GM19023 (cell line): ENCODE measurements around the gene TBC1D14.
A peak's percentile ranks its signal among the peaks of the same experiment; 100 is the strongest.
"Not testable (repeated sequence)": the region's sequence is repeated elsewhere in the genome, so short reads cannot be mapped to it uniquely, and the experiment has no call there.

Experiments
- ATAC-seq: cut with Tn5 transposase; IDR thresholded peaks from one replicate; pipeline ENCODE4 v1.9.1; 2021; ENCODE audit warnings: mild to moderate bottlenecking, moderate library complexity; ENCODE audit not compliant: unreplicated experiment

Gene TBC1D14

DNA sequence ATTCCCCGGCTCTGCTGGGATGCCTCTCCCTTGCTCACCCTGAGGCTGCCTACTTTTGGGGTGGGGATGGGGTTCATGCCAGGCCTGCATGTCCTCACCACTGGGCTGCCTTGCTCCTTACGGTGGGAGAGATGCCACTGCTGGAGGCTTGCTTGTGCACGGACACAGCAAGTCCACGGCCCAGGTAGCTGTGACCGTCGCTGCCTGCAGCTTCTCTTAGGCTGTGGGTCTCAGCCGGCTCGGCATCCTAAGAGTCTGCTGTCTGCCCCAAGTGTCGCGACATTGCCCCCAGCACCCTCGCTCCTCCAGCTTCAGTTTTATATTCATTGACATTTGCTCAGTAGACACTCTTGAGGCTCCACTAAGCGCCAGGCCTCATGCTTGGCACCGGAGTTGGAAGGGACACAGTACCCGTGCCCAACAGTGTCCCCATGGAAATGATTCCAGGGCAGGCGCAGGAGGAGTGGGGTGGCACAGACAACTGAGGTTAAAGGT lies 58.3 kb downstream of the TBC1D14 start:
- no peak for ATAC-seq

DNA sequence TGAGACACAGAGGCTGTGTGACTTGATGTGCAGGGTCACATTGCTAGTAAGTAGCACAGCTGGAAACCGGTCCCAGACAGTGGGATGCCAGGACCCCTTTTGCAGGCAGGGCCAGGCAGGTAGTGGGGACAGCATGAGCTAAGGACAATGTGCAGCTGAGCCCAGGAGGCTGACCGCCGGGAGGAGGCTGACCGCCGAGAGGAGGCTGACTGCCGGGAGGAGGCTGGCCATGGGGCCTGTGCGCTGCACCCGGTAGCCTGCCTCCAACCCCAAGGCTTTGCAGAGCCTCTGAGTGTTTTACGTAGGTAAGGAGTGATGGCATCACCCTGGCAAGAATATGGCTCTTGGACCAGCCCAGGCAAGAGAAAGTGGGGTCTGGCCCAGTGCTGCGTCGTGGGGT lies 58.9 kb downstream of the TBC1D14 start:
- no peak for ATAC-seq

DNA sequence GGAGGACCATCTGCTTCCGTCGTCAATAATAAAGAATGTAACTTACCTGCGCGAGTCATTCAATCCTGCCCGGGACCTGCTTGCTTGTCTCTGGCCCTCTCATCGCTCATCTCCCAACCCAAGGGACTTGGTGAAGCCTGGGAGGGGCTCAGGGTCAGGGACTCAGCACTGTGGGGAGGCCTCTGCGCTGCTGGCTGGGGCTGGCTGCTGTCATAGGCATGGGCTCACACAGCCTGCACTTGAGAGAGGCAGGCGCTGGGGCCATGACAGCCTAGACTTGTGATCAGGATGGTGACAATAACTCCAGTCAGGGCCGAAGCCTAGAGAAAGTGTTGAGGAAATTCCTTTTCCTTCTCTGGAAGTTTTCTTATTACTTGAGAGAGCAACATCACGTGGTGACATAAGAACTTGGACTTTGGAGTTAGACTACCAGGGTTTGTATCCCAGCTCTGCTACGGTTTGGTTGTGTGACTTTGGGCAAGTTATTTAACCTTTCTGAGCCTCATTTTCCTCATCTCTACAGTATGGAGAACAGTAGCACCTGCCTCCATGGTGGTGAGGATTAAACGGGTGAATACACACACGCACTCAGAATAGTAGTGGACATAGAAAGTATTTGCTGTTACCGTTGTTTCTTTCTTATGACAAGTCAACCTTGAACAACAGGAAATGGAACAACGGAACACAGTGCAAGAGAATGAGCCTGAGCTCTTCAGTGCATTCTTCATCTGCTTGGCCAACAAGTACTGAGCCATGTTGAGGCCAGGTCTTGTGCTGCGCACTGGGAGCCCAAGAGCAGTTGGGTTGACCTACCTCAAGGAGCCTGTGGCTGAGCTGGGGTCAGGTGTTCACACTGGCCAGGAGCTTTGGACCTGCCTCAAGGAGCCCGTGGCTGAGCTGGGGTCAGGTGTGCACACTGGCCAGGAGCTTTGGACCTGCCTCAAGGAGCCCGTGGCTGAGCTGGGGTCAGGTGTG lies 60.5 kb downstream of the TBC1D14 start:
- peak; percentile 56 for ATAC-seq

DNA sequence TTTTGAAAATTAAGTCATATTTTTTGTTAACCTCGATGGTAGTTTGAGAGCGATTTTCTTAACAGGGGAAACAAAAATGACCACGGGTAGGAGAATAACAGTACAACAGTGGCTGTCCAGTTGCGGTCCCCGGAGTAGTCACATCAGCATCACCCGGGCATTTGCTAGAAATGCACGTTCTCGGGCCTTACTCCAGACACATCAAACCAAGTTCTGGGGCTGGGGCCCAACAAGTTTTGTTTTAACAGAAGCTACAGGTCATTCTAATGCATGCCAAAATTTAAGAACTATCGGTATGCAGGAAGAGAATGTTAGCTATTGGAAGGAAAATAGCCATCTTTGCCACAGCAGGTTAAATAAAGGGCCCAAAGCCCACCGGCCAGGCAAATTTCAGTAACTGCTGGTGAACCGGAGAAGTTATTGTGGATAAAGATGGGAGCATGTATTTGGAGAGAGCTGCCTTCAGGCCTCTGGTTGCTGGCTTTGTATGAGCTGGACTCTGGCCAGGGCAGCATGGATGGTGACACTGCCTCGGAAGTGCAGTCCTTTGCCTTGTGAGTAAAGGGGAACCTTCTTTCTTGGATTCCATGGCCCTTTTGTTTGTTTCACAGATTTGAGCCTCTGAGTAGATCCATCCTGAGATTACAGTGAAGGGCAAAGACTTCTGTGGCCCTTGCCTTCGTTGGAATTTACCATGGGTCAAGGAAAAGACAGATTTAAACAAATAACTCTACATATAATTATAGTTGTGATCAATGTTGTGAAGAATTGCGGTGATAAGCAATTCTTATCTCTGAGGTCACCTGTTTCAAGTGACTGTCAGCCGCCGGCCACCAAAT lies 62.1 kb downstream of the TBC1D14 start:
- ATAC-seq = no peak

GRCh38 chr4:6972375-6972650 lies 62.7 kb downstream of the TBC1D14 start:
- ATAC-seq = no peak

- no peak for ATAC-seq
Measured at GRCh38 chr4:6972911-6973310, 63.3 kb downstream of the TBC1D14 start.

GRCh38 chr4:6974138-6974848 lies 64.7 kb downstream of the TBC1D14 start:
- ATAC-seq = peak; percentile 77

GRCh38 chr4:6977846-6978245 lies 68.2 kb downstream of the TBC1D14 start:
- not testable (repeated sequence) for ATAC-seq

DNA sequence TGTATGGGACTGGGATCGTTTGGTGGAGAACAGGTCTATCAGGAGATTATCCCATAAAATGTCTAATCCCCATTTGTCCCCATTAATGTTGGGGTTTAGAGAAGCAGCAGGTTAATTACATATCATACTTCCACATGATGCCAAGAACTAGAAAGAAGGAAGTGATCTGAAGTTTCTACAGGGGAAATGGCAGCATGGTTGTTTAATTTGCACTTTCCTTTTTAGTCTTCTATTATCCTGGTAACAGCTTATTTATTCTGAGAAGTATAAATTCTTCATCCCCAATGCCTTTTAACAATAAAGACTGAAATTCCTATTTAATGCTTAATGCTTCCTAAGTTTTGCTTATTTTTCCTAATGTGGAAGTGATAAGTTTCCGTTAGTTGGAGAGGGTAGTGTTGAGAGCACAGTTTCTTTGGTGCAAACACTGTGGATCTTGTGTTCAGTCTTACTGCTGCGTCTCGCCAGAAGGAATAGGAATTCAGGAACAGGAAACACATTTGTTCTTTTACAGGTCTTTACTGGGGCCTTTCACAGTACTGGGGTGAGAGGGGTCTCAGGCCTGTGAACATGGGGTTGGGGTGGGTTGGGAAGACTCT lies 74.0 kb downstream of the TBC1D14 start:
- ATAC-seq = no peak

GRCh38 chr4:6984612-6985425 lies 75.2 kb downstream of the TBC1D14 start:
- no peak for ATAC-seq

DNA sequence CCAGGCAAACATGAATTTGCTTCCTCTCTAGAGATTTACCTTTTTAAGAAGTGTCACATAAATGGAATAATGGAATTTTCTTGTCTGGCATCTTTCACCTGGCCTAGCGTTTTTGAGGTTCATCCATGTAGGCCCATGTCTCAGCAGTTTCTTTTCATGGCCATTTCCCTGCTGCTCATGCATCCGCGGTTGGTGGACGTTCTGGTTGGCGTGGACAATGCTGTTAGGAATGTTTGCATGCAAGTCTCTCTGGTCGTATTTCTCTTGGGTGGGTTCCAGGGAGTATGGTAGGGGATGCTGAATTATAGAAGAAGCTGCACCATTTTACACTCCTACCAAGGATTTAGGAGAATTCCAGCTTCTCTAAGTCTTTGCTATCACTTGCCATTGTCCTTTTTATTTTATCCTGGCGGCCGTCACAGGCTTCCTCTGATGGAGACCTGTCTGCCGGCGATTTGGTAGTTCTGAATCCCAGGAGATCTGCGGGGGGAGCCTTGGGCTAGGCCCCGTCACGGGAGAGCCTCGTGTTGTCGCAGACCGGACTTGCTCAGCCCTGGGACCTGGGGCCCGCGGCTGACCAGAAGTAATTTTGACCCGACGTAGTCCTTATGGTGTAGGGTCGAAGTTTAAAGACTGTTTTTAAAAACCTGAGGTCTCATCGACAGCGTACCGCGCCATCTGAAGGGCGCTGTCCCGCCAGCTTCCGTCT lies 76.6 kb downstream of the TBC1D14 start:
- ATAC-seq = peak; percentile 17

GRCh38 chr4:6986781-6987587 lies 77.4 kb downstream of the TBC1D14 start:
- peak; percentile 75 for ATAC-seq

- ATAC-seq = no peak
Measured at GRCh38 chr4:6987588-6987961, 77.9 kb downstream of the TBC1D14 start.

DNA sequence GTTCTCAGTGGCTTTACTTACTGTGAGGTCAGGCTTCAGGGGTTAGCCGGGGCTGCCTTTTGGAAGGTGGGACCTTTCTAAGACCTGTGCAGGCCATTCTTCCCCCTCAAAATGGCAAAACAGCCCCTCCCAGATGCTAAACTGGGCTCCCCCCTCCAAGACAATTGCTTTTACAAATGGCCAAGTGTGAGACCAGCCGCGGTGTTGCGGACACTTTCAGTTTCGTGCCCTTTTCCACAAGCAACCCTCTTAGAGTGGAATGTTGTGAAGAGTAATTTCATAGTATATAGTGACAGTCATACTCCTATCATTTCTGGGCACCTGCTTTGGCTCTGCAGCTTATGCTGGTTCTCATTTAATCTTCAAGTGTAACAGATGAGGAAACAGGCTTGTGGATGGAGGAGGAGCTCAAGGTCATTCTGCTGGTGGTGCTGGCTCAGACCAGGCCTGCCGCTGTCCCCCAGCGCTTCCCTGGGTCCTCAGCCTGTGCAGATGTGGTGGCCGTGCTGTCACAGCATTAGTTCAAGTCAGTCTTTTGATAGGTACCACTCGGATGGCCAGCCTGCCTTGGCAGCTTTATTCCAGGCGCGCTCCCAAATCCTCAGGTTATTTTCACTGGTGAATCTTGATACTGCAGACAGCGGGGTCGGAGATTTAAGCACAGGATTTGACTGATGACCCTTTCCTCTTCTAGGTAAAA lies 78.5 kb downstream of the TBC1D14 start:
- no peak for ATAC-seq

- ATAC-seq = no peak
Measured at GRCh38 chr4:6989331-6989923, 79.8 kb downstream of the TBC1D14 start.

DNA sequence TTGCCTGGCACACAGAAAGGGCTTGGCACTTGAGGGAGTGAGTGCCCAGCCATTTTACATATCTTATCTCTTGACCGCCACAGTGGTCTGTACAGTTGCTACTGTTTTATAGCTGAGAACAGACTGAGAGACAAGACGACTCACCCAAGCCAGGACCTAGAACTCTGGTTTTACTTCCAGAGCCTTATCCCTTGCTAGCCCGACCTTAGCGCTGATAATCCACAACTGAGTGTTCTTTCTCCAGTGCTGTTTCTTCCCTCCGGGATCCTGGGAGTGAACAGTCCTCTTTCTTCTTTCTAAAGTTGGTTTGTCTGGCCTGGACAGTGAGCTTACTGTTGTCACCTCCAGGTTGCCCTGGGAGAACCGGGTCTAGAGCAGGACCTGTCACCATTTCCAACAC lies 81.0 kb downstream of the TBC1D14 start:
- no peak for ATAC-seq

DNA sequence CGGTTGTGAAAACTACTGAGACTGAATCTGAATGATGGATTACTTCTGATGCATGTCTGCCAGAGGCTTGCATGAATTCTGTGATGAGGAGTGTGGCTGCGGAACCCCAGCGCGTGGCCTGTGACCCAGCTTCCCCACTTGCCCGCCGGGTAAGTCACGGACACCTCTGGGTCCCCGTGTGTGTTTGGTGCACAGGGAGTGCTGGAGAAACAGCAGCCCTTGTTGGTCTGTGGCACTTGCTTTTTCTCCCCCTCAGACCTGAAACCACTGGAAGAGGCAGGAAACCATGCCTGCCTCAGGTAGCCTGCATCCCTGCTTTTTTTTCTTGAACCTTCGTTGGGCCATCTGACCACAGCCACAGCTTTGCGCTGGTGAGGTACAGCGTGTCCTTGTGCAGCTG lies 81.6 kb downstream of the TBC1D14 start:
- no peak for ATAC-seq
